Osteoblast (primary cell): ENCODE measurements around the gene VEGFA. TPM values are rescaled to one million over a fixed set of nuclear protein-coding genes. Genes with fewer than 3 reads are reported as not detected.

Source experiments
- DNase-seq: peaks from one replicate; pipeline ENCODE4 v3.0.0; 2011; ENCODE audit warnings: low spot score, mixed read lengths; ENCODE audit not compliant: insufficient read length; ENCODE audit errors: missing footprints
- H2AFZ ChIP-seq: 2 replicates; pipeline ENCODE4 v1.6.0; 2011; ENCODE audit warnings: mild to moderate bottlenecking, low read length
- H3K27ac ChIP-seq: 2 replicates; pipeline ENCODE4 v1.5.1; 2011; ENCODE audit warnings: mild to moderate bottlenecking, low read depth, low read length, moderate library complexity
- H3K27me3 ChIP-seq: 2 replicates; pipeline ENCODE4 v1.6.0; 2012; ENCODE audit warnings: mild to moderate bottlenecking, control low read depth, inconsistent platforms, low read length, moderate library complexity; ENCODE audit not compliant: insufficient read depth
- H3K36me3 ChIP-seq: 2 replicates; pipeline ENCODE4 v1.5.1; 2011; ENCODE audit warnings: mild to moderate bottlenecking, low read length, control low read depth, moderate library complexity; ENCODE audit not compliant: insufficient read depth
- H3K4me1 ChIP-seq: 2 replicates; pipeline ENCODE4 v1.5.1; 2011; ENCODE audit warnings: mild to moderate bottlenecking, low read length, control low read depth, moderate library complexity; ENCODE audit not compliant: insufficient read depth
- H3K4me2 ChIP-seq: 2 replicates; pipeline ENCODE4 v1.6.0; 2011; ENCODE audit warnings: mild to moderate bottlenecking, low read length; ENCODE audit not compliant: insufficient read depth
- H3K4me3 ChIP-seq: fragments of 200-600 bp; sonication (generic); 3 replicates; pipeline ENCODE4 v1.5.1; 2012; ENCODE audit warnings: mild to moderate bottlenecking, low read length, inconsistent platforms; ENCODE audit not compliant: insufficient read depth
- H3K79me2 ChIP-seq: 2 replicates; pipeline ENCODE4 v1.6.0; 2012; ENCODE audit warnings: mild to moderate bottlenecking, low read length, control low read depth, inconsistent platforms; ENCODE audit not compliant: insufficient read depth
- H3K9me3 ChIP-seq: 2 replicates; pipeline ENCODE4 v1.5.1; 2011; ENCODE audit warnings: low read depth, low read length, control low read depth
- H4K20me1 ChIP-seq: 2 replicates; pipeline ENCODE4 v1.6.0; 2012; ENCODE audit warnings: mild to moderate bottlenecking, low read length, control low read depth; ENCODE audit not compliant: insufficient read depth
- total RNA-seq: library from RNA; depleted of rRNA; stranded (reverse); fragments of >200 nt; gene quantifications from 2 replicates; pipeline ENCODE4 v1.2.3, GENCODE V29; 2012
- TF ChIP-seq, protein P1 (sequence below): IDR thresholded peaks from 2 replicates; pipeline ENCODE4 v1.5.1; 2011; ENCODE audit warnings: mild to moderate bottlenecking, low read depth, low read length, moderate library complexity; ENCODE audit errors: extremely low read depth

The VEGFA gene
- total RNA-seq, 1 donor: 193 TPM

GRCh38 chr6:43764772-43765171 is 5.2 kb upstream of the VEGFA start:
- Histone ChIP-seq H3K4me1 (peaks cover 28% of the 10 kb centered on the region), H3K9me3 (no peaks in the 10 kb centered on the region), H3K27ac (no peak overlapping the region), H3K79me2 (no peaks in the 10 kb centered on the region), H3K4me3 (no peak overlapping the region), H2AFZ (no peak overlapping the region), H3K27me3 (peaks cover 6% of the 10 kb centered on the region), H4K20me1 (no peaks in the 10 kb centered on the region), H3K4me2 (no peak overlapping the region), H3K36me3 (no peaks in the 10 kb centered on the region)
- no peak for DNase-seq
- TF ChIP-seq, protein P1, sequence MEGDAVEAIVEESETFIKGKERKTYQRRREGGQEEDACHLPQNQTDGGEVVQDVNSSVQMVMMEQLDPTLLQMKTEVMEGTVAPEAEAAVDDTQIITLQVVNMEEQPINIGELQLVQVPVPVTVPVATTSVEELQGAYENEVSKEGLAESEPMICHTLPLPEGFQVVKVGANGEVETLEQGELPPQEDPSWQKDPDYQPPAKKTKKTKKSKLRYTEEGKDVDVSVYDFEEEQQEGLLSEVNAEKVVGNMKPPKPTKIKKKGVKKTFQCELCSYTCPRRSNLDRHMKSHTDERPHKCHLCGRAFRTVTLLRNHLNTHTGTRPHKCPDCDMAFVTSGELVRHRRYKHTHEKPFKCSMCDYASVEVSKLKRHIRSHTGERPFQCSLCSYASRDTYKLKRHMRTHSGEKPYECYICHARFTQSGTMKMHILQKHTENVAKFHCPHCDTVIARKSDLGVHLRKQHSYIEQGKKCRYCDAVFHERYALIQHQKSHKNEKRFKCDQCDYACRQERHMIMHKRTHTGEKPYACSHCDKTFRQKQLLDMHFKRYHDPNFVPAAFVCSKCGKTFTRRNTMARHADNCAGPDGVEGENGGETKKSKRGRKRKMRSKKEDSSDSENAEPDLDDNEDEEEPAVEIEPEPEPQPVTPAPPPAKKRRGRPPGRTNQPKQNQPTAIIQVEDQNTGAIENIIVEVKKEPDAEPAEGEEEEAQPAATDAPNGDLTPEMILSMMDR: no peak

DNA sequence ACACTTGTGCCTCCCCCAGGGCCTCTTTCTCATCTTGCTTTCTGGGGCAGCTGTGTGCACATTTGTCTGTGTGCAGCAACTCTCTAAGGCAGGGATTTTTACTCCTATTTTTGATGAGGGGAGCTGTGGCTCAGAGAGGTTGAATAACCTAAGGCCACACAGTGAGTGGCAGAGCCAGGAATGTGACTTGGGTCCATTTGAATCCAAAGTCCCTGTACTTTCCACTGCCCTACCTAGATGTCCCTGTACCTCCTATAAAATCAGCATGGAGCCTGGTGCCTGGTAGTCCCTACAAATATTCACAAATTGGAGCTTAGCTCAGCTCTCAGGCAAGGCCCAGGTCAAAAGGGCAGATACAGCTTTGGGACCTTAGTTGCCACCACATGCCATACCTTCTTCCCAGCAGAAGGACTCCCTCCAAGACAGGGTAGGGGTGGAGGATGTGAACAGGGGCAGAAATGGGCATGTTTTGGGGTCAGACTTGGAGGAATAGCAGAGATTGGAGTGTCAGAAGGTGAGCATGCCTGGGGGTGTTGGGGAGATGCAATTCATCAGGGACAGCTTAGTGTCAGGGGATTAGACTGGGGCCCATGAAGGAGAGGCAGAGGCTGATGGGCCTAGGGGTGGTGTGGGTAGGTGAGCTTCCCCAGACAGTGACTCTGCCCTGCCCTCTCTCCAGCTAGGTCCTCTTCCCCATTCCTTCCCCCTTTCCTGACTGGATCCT is 4.1 kb upstream of the VEGFA start:
- TF ChIP-seq, protein P1: no peak
- DNase-seq: peak; percentile 49

GRCh38 chr6:43766500-43766853 is 3.5 kb upstream of the VEGFA start:
- H3K4me3 ChIP-seq: no peak overlapping the region
- H3K4me1 ChIP-seq: peaks cover 28% of the 10 kb centered on the region
- peak; percentile 35 for DNase-seq
- peaks cover under 1% of the 10 kb centered on the region for H3K27me3 ChIP-seq
- H4K20me1 ChIP-seq: peaks cover 5% of the 10 kb centered on the region
- H3K9me3 ChIP-seq: no peaks in the 10 kb centered on the region
- H2AFZ ChIP-seq: no peak overlapping the region
- H3K36me3 ChIP-seq: no peaks in the 10 kb centered on the region
- TF ChIP-seq, protein P1: no peak
- peaks cover 14% of the 10 kb centered on the region for H3K79me2 ChIP-seq
- H3K27ac ChIP-seq: no peak overlapping the region
- no peak overlapping the region for H3K4me2 ChIP-seq

More for the DNA sequence above, 4.1 kb upstream of the VEGFA start:
- H3K36me3 ChIP-seq: no peaks in the 10 kb centered on the region
- H3K27me3 ChIP-seq: peaks cover 6% of the 10 kb centered on the region
- peaks cover 9% of the 10 kb centered on the region for H3K79me2 ChIP-seq
- no peaks in the 10 kb centered on the region for H3K9me3 ChIP-seq
- H3K27ac ChIP-seq: no peak overlapping the region
- peaks cover 28% of the 10 kb centered on the region for H3K4me1 ChIP-seq
- H2AFZ ChIP-seq: no peak overlapping the region
- H3K4me3 ChIP-seq: no peak overlapping the region
- H3K4me2 ChIP-seq: no peak overlapping the region
- H4K20me1 ChIP-seq: peaks cover 2% of the 10 kb centered on the region

- peaks cover under 1% of the 10 kb centered on the region for H3K36me3 ChIP-seq
- no peak overlapping the region for H3K4me3 ChIP-seq
- peaks cover 19% of the 10 kb centered on the region for H3K79me2 ChIP-seq
- no peak overlapping the region for H3K4me2 ChIP-seq
- H3K27ac ChIP-seq: no peak overlapping the region
- no peaks in the 10 kb centered on the region for H3K27me3 ChIP-seq
- H2AFZ ChIP-seq: no peak overlapping the region
- peak; percentile 66 for DNase-seq
- H3K9me3 ChIP-seq: no peaks in the 10 kb centered on the region
- TF ChIP-seq, protein P1: no peak
- peaks cover 28% of the 10 kb centered on the region for H3K4me1 ChIP-seq
- peaks cover 8% of the 10 kb centered on the region for H4K20me1 ChIP-seq
Observed at GRCh38 chr6:43766964-43767461, 3.0 kb upstream of the VEGFA start.
